GM18868 (cell line): ENCODE results near the gene ODAM.
"Not testable (repeated sequence)": the region's sequence is repeated elsewhere in the genome, so short reads cannot be mapped to it uniquely, and the experiment has no call there.

Source experiments
- ATAC-seq: cut with Tn5 transposase; IDR thresholded peaks from one replicate; pipeline ENCODE4 v1.9.1; 2021; ENCODE audit warnings: mild to moderate bottlenecking, moderate library complexity; ENCODE audit not compliant: unreplicated experiment

Gene ODAM

GRCh38 chr4:70195425-70195824 lies at the start of gene ODAM:
Gene ODAM, plus strand, starts transcription at chr4:70195725. Its CDS starts 819 bp downstream, at chr4:70196544.
- ATAC-seq = no peak

- ATAC-seq = no peak
Observed at GRCh38 chr4:70151271-70151670, 44.3 kb upstream of the ODAM start.

GRCh38 chr4:70152088-70152487 lies 43.4 kb upstream of the ODAM start:
- ATAC-seq = no peak

GRCh38 chr4:70153937-70154336 lies 41.6 kb upstream of the ODAM start, which contains the start of gene PRR27:
Gene PRR27, plus strand, starts transcription at chr4:70154237. Its CDS starts 139 bp downstream, at chr4:70154376.
- ATAC-seq = no peak

GRCh38 chr4:70158576-70158975 lies 36.9 kb upstream of the ODAM start:
- no peak for ATAC-seq

- ATAC-seq = no peak
Observed at GRCh38 chr4:70177090-70177489, 18.4 kb upstream of the ODAM start.

GRCh38 chr4:70178075-70178660 lies 17.4 kb upstream of the ODAM start:
- no peak for ATAC-seq

- ATAC-seq = no peak
Observed at GRCh38 chr4:70179811-70180210, 15.7 kb upstream of the ODAM start.

GRCh38 chr4:70181864-70182263 lies 13.7 kb upstream of the ODAM start:
- no peak for ATAC-seq

- ATAC-seq = no peak
Observed at GRCh38 chr4:70182517-70183167, 12.9 kb upstream of the ODAM start.

GRCh38 chr4:70183168-70183939 lies 12.2 kb upstream of the ODAM start:
- peak; percentile 91 for ATAC-seq

- no peak for ATAC-seq
Observed at GRCh38 chr4:70183940-70184246, 11.6 kb upstream of the ODAM start.

- no peak for ATAC-seq
Observed at GRCh38 chr4:70187216-70187615, 8.3 kb upstream of the ODAM start.

GRCh38 chr4:70190579-70190978 lies 4.9 kb upstream of the ODAM start:
- ATAC-seq = no peak

- no peak for ATAC-seq
Observed at GRCh38 chr4:70191647-70192046, 3.9 kb upstream of the ODAM start.

GRCh38 chr4:70192895-70193294 lies 2.6 kb upstream of the ODAM start:
- no peak for ATAC-seq

- no peak for ATAC-seq
Observed at GRCh38 chr4:70196857-70197256, 1.3 kb downstream of the ODAM start.

- ATAC-seq = no peak
Observed at GRCh38 chr4:70197842-70198241, 2.3 kb downstream of the ODAM start.

- ATAC-seq = no peak
Observed at GRCh38 chr4:70203601-70204000, 8.1 kb downstream of the ODAM start.

GRCh38 chr4:70212752-70213151 lies 17.2 kb downstream of the ODAM start:
- ATAC-seq = not testable (repeated sequence)

GRCh38 chr4:70216109-70216508 lies 20.6 kb downstream of the ODAM start:
- not testable (repeated sequence) for ATAC-seq

GRCh38 chr4:70216550-70216949 lies 21.0 kb downstream of the ODAM start:
- ATAC-seq = not testable (repeated sequence)
